Skeletal muscle satellite cell (primary cell): ENCODE measurements around the gene C4BPA.

Experiments
- H3K27me3 ChIP-seq: 2 replicates; pipeline ENCODE4 v1.7.0; 2013; ENCODE audit warnings: low read length; ENCODE audit not compliant: control insufficient read depth, insufficient read depth
- H3K36me3 ChIP-seq: 2 replicates; pipeline ENCODE4 v1.7.0; 2013; ENCODE audit warnings: mild to moderate bottlenecking, control low read depth, low read length; ENCODE audit not compliant: insufficient read depth
- H3K4me1 ChIP-seq: 2 replicates; pipeline ENCODE4 v1.7.0; 2013; ENCODE audit warnings: low read length; ENCODE audit not compliant: control insufficient read depth, insufficient read depth
- H3K4me2 ChIP-seq: 2 replicates; pipeline ENCODE4 v1.7.0; 2013; ENCODE audit warnings: mild to moderate bottlenecking, low read length
- H3K4me3 ChIP-seq: 2 replicates; pipeline ENCODE4 v1.7.0; 2013; ENCODE audit warnings: low read length
- H3K9ac ChIP-seq: 2 replicates; pipeline ENCODE4 v1.7.0; 2013; ENCODE audit warnings: mild to moderate bottlenecking, low read depth, low read length, moderate library complexity
- H3K9me3 ChIP-seq: replicated peaks from 2 replicates; pipeline ENCODE4 v1.7.0; 2013; ENCODE audit warnings: mild to moderate bottlenecking, control low read depth, low read length

Gene C4BPA

DNA sequence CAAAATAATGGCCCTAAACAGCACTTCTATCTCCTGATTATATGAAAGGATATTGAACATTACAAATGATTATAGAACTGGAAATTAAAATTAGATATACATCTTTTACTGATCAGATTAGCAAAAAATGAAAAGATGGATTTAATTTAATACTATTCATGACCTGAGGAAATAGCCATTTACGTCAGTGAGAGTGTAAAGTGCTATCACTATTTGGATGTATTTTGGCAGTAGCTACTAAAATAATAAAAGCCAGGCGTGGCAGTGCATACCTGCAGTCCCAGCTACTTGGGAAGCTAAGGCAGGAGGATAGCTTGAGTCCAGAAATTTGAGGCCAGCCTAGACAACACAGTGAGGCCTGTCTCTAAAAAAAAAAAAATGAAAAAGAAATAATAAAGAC lies 10.1 kb upstream of the C4BPA start:
- Histone ChIP-seq H3K36me3 (no peaks in the 10 kb centered on the region), H3K4me3 (no peak overlapping the region), H3K9ac (no peak overlapping the region), H3K4me1 (no peaks in the 10 kb centered on the region), H3K9me3 (no peaks in the 10 kb centered on the region), H3K4me2 (no peak overlapping the region), H3K27me3 (peaks cover 28% of the 10 kb centered on the region)

DNA sequence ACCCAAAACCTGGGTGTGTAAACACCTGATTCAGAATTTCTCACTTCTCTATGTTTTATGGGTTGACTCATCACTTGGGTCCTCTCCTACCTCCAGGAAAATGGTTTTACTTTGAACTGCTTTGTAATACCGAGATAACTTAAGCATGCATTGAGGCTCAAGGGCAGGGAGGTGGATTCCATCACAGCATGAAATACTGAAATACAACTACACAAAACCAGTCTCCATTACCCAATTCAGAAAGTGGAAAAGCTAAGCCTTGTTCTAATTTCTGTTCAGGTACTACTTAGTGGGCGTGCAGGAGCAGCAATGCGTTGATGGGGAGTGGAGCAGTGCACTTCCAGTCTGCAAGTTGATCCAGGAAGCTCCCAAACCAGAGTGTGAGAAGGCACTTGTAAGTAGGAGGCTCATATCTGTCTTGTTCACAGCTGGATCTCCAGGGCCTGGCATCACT lies 6.1 kb upstream of the C4BPA start:
- no peak overlapping the region for H3K4me2 ChIP-seq
- peaks cover 19% of the 10 kb centered on the region for H3K27me3 ChIP-seq
- H3K9ac ChIP-seq: no peak overlapping the region
- H3K4me3 ChIP-seq: no peak overlapping the region
- no peaks in the 10 kb centered on the region for H3K36me3 ChIP-seq
- no peaks in the 10 kb centered on the region for H3K4me1 ChIP-seq
- H3K9me3 ChIP-seq: no peaks in the 10 kb centered on the region

DNA sequence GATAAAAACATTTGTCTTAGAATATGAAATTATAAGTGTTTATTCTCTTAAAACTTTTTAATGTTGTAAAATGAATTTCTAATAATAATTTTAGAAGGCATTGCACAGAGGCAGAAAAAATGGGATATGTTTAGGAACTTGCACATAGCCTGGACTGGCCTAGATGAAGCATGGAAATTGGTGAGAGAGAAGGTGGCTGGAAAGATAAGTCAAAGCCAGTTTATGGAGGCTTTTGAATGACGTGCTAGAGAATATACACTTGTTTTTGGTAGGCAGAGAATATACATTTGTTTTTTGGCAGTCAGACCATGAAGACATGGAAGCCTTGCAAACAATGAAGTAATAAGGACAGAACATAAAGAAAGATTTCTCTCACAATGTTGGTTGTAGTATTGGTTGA lies 2.3 kb upstream of the C4BPA start:
- Histone ChIP-seq H3K4me1 (no peaks in the 10 kb centered on the region), H3K9me3 (no peaks in the 10 kb centered on the region), H3K36me3 (no peaks in the 10 kb centered on the region), H3K4me2 (no peak overlapping the region), H3K9ac (no peak overlapping the region), H3K27me3 (peaks cover 24% of the 10 kb centered on the region), H3K4me3 (no peak overlapping the region)

DNA sequence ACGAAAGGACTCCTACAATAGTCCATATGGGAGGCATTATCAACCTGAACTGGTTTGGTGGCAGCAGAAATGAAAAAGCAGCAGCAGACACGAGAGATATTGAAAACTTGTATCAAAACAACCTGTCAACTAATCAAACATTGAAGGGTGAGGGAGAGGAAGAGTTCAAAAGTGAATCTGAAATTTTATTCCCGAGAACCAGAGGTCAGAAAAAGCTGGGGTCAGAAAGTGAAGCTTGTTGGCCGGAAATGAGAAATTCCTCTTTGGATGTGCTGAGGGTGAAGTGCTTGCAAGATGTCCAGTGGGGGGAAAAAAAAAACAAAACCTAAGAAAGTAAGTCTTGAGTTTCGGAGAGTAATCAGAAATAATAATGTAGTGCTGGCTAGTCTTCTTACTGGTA lies 1.9 kb upstream of the C4BPA start:
- Histone ChIP-seq H3K27me3 (peaks cover 24% of the 10 kb centered on the region), H3K4me2 (no peak overlapping the region), H3K9me3 (no peaks in the 10 kb centered on the region)

DNA sequence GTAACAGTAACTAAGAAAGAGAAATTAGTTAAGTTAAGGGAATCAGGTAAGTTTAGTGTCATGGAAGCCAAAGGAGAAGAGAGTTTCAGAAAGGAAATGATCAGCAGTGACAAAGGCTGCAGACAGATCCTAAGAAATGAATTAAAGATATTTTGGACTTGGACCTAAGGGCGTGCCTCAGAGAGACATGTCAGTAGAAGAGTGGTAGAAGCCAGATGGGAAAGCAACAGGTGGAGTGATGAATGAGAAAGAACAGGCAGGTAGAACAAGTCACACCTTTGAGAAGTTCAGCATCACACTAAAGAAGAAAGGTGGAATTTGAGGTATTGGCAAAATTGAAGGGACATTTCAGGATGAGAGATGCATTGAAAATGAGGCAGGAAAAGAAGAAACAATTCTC lies 1.4 kb upstream of the C4BPA start:
- no peaks in the 10 kb centered on the region for H3K4me1 ChIP-seq
- no peaks in the 10 kb centered on the region for H3K36me3 ChIP-seq
- peaks cover 24% of the 10 kb centered on the region for H3K27me3 ChIP-seq
- H3K9ac ChIP-seq: no peak overlapping the region
- no peak overlapping the region for H3K4me2 ChIP-seq
- no peak overlapping the region for H3K4me3 ChIP-seq
- H3K9me3 ChIP-seq: no peaks in the 10 kb centered on the region

More for the DNA sequence above, 1.9 kb upstream of the C4BPA start:
- no peak overlapping the region for H3K4me3 ChIP-seq
- no peaks in the 10 kb centered on the region for H3K36me3 ChIP-seq
- no peak overlapping the region for H3K9ac ChIP-seq
- no peaks in the 10 kb centered on the region for H3K4me1 ChIP-seq

DNA sequence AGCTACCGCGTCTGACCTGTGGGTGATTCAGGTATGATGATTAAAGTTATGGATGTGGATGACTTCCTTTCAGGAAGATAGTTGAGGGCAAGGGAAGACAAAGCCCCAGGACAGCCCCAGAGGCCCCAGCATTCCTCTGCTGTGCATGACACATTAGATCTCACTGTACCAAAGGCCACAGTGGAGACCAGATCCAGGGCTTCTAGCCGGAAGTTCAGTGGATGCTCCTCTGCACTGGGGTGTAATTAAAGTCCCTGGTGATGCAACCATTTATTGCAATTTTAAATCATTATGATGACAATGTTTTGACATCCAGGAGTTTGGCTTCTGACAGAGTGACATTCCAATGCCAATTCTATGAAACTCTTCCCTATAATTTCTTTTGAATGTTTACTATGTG lies 5.0 kb downstream of the C4BPA start:
- no peaks in the 10 kb centered on the region for H3K4me1 ChIP-seq
- no peak overlapping the region for H3K9ac ChIP-seq
- no peaks in the 10 kb centered on the region for H3K36me3 ChIP-seq
- H3K4me3 ChIP-seq: no peak overlapping the region
- H3K4me2 ChIP-seq: no peak overlapping the region
- no peaks in the 10 kb centered on the region for H3K9me3 ChIP-seq
- H3K27me3 ChIP-seq: peaks cover 14% of the 10 kb centered on the region

DNA sequence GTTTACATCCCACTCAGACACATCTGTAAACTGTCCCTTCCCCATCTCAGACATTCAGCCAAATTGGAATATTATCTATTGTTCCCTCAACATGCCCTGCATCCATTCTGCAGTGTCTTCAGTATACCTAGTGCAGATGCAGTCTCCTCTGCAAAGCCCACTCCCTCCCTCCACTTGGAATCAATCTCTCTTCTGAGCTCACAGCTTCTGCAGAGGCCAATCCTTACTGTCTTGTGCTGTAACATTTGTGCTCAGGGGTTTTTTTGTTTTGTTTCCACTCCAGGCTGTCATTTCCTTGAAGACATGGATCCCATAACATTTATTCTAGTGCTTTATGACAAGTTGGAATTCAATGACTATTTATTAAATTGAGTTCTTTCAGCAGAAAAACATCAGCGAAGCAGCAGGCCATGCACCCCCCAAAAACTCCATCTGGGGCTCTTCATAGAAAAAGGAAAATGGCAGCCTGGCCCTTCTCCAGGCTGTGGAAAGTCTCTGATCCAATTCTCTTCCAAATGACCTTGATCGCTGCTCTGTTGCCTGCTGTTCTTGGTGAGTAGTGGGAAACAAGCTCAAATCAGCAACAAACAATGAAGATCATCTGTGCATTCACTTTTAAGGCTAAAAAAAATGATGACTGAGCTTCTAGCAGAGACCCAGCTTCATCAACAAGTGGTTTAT lies 8.7 kb downstream of the C4BPA start:
- Histone ChIP-seq H3K27me3 (peaks cover 13% of the 10 kb centered on the region), H3K9me3 (no peaks in the 10 kb centered on the region), H3K4me2 (no peak overlapping the region), H3K4me3 (no peak overlapping the region), H3K9ac (no peak overlapping the region), H3K36me3 (no peaks in the 10 kb centered on the region), H3K4me1 (no peaks in the 10 kb centered on the region)

DNA sequence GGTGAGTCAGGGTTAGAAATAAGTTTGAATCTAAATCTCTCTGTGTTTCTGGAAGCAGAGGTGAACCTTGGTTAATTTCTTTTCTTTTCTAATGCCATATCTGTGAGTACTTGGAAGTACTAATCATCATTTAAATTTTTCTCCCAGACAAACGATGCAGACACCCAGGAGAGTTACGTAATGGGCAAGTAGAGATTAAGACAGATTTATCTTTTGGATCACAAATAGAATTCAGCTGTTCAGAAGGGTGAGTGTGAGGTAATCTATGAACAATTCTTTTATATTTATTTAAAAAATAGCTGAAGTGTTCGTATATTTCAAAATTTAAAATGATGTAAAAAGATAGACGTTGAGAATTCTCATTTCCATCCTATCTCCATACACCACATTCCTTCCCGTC lies 11.2 kb downstream of the C4BPA start:
- Histone ChIP-seq H3K4me3 (no peak overlapping the region), H3K36me3 (no peaks in the 10 kb centered on the region), H3K27me3 (peaks cover 13% of the 10 kb centered on the region), H3K4me2 (no peak overlapping the region), H3K9me3 (no peaks in the 10 kb centered on the region), H3K4me1 (no peaks in the 10 kb centered on the region), H3K9ac (no peak overlapping the region)

- Histone ChIP-seq H3K4me2 (no peak overlapping the region), H3K9ac (no peak overlapping the region), H3K4me1 (no peaks in the 10 kb centered on the region)
Measured at GRCh38 chr1:207124389-207124788, 20.4 kb downstream of the C4BPA start.

DNA sequence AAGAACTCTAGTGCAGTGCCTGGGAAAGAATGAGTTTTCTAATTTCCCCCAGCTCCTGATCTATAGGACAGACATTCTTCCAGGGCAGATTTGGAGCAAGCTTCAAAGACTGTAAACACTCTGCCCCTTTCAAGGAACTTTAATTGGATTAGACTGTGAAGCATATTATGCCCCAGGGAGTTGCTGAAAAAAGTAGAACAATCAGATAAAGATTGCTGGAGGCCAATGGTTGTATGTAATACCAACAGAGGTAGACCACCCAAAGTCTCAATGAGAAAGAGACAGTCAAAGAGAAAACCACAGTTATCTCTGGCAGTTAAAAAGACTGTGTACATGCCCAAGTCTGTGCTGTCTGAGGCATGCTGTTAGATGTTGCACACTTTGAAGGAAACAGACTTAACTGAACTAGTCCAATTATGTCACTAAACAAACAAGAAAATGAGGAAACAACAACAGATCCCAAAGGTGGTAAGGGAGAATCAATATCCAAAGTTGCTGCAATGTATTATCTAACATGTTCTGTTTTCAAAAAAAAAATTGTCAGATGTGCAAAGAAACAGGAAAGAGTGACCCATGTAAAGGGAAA lies 24.4 kb downstream of the C4BPA start:
- Histone ChIP-seq H3K4me1 (no peaks in the 10 kb centered on the region), H3K36me3 (no peaks in the 10 kb centered on the region), H3K4me2 (no peak overlapping the region), H3K9me3 (no peaks in the 10 kb centered on the region), H3K27me3 (peaks cover 7% of the 10 kb centered on the region), H3K9ac (no peak overlapping the region), H3K4me3 (no peak overlapping the region)

More at GRCh38 chr1:207124389-207124788, 20.4 kb downstream of the C4BPA start:
- Histone ChIP-seq H3K36me3 (no peaks in the 10 kb centered on the region), H3K27me3 (peaks cover 7% of the 10 kb centered on the region), H3K9me3 (no peaks in the 10 kb centered on the region), H3K4me3 (no peak overlapping the region)

DNA sequence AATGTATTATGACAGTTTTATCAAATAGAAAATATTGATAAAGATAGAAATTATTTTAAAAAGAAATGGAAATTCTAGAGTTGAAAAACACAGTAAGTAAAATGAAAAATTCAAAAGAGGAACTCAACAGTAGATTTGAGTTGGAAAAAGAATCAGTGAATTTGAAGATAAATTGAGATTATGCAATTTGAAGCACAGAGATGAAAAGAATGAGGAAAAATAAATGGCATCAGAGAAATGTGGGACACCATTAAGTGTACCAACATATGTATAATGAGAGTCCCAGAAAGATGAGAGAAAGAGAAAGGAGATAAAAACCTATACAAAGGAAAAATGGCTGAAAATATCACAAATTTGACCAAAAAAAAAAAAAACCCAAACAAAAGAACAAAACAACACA lies 25.0 kb downstream of the C4BPA start:
- H3K36me3 ChIP-seq: no peaks in the 10 kb centered on the region
- H3K27me3 ChIP-seq: peaks cover 7% of the 10 kb centered on the region
- no peak overlapping the region for H3K4me3 ChIP-seq
- H3K4me1 ChIP-seq: no peaks in the 10 kb centered on the region
- H3K9me3 ChIP-seq: no peaks in the 10 kb centered on the region
- no peak overlapping the region for H3K4me2 ChIP-seq
- H3K9ac ChIP-seq: no peak overlapping the region
